ENCODE data around the gene CCL1.

The CCL1 gene, protein sequence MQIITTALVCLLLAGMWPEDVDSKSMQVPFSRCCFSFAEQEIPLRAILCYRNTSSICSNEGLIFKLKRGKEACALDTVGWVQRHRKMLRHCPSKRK

DNA sequence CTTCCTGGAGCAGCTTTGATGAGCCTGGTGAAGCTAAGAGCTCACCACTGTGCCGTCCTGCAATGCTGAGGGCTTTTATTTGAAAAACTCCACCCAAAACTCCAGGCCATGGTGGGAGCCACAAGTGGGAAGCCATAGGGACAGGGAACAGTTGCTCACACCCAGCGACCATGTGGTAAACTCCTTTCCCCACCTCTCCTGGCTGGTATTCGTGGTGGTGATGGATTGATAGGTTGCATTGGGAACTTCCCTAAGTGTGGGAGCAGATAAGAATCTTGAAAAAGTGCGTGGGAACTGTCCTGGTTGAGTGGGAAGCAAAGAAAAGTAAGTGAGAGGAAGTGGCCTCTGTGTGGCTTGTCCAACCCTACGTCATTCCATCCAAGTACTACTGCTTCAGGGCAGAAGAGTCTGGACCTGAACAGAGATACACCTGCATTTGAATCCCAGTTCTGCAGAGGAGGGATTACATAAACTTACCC lies at the start of gene CCL1:
Gene CCL1 (minus strand): TSS at position 51 of the 479 bp plus-strand sequence. CDS start 72 bp downstream, outside the sequence.
- no peak for DNase-seq (ENCODE audit: low read depth)

DNA sequence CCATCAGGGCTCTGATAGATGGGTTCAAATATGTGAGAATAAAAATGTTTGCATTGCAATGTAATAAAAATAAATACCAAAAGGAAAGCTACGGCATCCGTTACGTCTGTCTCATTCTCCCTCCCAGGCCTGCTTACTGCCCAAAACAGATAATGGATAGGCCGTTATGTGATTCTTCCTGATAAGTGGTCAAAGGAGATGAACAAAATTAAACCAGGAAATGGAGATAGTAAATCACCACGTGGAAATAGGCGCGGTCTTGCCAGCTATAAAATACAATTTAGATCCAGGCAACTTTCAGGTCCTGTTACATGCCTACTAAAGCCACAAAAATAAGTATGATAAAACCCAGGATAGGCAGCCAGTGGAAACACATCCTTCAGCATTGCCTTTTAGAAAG lies 49.5 kb upstream of the CCL1 start:
- no peak for DNase-seq (ENCODE audit: low read depth)

DNA sequence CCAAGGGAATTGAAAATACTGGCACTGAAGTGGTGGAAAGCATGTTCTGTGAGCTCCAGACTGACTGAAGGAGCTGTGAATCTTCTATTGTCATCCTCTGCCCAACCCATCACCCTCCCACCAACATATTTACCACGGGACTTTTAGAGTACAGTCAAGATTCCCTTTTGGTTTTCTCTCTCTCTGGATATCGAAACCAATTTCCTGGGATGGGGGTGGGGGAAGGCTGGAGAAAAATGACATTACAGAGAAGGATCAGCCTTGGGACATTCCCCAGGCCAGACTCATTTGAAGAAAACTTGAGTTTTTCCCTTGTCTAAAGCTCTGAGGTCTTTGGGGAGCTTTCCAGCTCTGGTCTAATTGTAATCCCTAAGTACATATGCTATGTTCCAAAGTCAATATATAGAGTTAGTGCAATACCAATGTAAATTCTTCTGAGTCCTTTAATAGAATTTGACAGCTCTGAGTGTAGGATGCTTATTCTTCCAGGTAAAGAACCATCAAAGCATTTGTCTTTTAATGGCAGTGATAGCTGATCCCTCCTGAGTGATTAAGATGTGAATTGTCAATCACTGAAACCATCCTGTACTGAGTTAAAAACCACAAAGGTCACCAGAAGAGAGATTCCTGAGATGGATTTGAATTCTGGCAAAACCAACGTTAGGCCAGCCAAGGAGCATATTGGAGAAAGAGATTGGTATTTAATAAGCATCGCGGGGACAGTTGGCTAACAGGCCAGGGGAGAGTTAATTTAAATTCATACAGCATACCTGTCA lies 48.8 kb upstream of the CCL1 start:
- DNase-seq (ENCODE audit: low read depth): no peak

DNA sequence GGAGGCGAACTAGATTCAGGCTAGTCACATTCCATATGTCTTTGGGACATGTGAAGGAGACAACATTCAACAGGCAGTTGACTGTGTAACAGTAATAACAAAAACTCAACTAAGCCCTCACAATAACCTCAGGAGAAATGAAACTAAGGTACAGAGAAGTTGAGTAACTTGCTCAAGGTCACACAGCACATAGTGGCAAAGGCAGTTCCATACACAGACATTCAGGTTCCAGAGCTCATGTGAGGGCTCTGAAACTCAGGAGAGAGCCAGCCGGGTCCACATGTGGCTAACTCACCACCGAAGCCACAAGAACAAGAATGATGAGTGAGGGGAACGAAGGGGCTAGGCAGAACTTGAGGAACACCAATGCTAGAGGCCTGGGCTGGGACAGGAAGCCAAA lies 46.3 kb upstream of the CCL1 start:
- no peak for DNase-seq (ENCODE audit: low read depth)

DNA sequence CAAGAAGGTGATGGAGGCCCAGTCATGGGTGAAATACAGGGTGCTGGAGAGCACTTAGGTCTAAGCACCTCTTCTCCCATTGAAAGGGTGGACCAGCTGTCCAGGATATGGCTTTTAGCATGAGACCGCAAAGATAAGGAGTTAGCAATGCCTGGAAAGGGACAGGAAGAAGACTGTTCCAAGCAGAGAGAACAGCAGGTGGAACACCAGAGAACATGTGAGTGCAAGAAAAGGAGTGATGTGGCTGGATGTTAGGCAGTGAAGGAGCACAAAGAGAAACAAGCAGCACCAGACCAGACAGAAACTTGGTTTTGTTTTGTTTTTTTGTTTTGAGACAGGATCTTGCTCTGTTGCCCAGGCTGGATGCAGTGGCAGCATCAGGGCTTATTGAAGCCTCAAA lies 45.4 kb upstream of the CCL1 start:
- DNase-seq (ENCODE audit: low read depth): no peak

DNA sequence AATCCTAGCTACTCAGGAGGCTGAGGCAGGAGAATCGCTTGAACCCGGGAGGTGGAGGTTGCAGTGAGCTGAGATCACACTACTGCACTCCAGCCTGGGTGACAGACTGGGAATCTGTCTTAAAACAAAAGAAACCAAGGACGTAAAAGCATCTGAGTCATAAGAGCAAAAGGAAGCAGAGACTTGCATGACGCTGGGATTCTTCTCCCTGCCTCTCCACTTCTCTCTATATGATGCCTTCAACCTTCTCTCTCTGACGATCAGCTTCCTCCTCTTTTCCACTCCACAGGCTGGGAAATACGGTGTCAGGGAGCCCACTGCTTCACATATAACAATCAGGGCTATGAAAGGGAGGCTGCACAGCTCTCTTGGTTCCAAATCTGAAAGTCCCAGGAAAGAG lies 43.2 kb upstream of the CCL1 start:
- no peak for DNase-seq (ENCODE audit: low read depth)

DNA sequence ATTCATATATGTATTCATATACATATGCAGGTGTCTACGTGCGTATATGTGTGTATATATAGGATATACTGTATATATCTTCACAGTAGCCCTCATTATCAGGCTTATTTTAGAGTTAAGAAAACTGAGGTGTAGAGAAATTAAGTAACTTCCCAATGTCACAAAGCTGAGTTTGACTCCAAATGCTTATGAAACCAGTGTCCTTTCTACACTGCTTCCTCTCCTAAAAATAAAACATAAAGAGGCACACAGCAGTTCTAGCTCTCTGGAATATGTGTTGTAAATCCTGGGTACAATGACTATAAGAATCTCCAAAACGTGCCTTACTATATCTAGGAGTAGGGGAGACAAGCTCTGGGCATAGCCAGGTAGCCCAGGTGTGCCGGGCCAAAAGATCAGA lies 40.0 kb upstream of the CCL1 start:
- no peak for DNase-seq (ENCODE audit: low read depth)

DNA sequence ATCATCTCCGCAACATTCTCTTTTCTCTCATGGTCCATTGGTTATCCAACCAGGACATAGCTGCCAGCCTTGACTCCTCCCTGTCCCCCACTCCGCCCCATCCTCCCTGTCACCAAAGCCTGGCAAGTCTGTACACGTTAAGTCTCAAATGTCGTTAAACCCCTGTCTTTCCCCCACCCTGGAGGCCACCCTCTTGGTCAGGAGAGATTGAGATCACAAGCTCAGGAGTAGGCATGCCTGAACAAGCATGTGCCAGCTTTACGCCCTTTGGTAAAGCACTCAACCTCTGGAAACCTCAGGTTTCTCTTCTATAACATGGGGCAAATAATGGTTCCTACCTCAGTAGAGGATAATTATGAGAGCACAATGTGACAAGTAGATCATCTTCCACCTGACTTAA lies 38.1 kb upstream of the CCL1 start:
- no peak for DNase-seq (ENCODE audit: low read depth)

DNA sequence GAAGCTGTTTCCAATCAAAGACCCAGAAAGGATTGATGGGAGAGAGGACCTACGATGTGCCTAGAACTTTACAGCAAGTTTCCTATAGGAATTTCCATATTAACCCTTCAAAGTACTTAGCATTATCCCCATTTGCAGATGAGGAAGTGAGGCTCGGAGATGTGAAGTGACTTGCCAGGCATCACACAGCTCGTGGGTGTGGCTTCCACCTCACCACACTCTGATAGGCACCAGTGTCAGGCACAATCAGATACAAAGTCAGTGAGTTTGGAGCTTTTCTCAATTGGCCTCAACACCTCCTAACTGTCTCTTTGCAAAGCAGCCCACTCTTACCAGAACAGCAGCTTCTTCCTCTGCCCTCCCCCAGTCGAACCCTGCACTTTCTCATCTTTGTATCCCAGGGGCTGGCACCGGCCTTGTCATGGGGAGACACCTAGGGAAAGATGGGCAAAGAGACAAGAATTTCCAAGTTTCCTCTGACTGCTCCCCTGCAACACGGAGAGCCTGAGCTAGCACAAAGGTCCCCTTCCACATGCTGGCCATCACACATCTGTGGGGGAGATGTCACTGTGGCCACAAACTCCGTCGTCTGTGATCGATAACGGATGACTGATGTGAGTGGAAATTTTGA lies 37.4 kb upstream of the CCL1 start:
- no peak for DNase-seq (ENCODE audit: low read depth)

DNA sequence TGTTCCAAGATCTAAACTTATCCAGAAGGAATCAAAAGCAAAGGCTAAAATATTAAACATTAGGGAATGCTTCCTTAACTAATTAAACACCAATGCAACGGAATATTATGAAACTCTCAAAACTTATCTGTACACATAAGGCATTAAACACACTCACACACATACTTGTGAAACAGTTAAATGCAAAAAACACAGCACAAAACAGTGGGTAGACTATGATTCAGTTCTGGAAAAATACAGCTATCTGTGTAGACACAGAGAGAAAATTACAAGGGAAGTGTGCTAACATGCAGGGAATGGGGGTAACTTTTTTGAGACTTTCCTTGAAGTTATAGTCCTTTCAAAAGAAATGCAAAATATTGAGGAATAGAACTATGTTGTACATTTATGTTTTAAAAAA lies 36.7 kb upstream of the CCL1 start:
- no peak for DNase-seq (ENCODE audit: low read depth)

DNA sequence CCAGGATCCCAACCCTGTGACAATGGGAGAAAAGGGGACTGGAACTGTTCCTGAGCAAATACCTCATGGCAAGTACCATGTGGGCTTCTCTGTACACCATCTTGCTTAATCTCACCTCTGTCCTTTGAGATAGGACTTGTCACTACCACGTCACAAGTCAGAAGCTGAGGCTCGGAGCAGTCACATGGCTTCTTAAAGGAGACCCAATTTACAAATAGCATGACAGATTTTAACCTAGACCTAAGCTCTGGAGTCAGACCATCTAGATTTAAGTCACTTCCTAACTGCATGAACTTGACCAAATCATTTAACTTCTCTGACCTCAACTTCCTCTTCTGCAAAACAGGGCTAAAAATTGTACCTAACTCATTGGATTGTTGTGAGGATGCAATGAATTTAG lies 36.0 kb upstream of the CCL1 start:
- DNase-seq (ENCODE audit: low read depth): no peak

DNA sequence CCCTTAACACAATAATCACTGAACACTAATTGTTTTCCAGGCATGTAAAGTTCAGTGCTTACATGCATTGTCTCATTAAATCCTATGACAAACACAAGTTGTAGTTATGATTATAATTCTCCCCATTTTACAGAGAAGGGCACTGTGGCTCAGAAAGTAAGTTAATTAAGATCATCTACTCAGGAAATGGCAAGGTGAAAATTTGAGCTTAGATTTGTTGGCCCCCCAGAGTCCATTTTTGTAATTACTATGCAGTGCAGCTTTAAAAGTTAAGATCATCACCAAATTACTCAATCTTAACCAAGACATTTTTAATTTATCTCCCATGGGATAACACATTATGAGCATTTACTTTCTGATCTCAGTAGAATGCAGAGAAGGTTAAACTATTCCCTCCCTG lies 34.2 kb upstream of the CCL1 start:
- no peak for DNase-seq (ENCODE audit: low read depth)

DNA sequence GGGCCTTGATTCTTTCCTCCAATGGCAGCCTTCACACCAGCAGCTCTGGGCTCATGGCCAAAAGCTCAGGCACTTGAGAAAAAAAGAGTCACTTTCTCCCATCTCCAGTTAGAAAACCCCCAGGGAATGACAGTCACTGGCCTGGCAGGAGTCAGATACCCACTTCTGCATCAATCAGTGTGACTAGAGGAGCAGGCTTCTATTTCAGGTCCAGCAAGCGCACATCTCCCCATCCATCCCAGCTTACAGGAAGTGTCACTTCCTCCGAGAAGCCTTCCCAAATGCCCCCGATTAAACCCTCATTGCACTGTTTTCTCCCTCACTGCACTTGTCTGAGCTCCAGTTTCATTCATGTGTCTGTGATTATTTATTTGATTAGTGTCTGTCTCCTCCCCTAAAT lies 30.4 kb upstream of the CCL1 start:
- DNase-seq (ENCODE audit: low read depth): no peak

DNA sequence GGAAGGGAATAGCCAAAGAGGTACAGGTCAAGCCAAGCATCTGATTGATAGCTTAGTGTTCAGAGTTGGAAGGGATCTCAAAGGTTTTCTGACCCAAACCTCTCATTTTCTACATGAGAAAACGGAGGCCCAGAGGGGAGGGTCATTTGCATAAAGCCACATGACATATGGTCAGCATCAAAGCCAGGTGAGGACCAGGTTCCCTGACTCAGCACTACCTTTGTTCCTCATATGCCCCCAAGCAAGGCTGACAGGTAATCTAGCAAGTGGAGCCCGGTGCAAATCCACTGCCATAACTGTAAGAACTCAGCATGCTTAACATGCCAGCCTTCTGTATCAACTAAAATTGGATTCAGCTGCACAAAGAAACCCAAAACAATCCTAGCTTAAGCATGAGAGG lies 28.2 kb upstream of the CCL1 start:
- no peak for DNase-seq (ENCODE audit: low read depth)

DNA sequence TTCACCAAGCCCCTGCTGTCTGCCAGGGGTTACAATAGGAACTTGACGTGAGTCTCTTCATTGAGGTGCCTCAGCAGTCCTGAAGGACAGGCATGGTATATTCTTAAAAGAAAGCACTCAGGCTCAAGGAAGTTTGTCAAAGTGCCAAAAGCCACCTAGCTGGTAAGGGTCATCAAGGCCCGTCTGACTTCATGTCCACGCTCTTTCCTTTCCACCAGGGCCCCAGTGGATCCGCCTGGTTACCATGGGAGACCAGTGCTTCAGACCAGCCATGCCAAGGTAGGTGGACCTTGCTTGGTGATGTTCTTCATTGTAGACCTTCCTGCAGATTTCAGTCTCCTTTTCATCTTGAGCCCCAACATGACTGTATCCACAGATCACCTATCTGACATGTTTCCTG lies 27.6 kb upstream of the CCL1 start:
- no peak for DNase-seq (ENCODE audit: low read depth)

DNA sequence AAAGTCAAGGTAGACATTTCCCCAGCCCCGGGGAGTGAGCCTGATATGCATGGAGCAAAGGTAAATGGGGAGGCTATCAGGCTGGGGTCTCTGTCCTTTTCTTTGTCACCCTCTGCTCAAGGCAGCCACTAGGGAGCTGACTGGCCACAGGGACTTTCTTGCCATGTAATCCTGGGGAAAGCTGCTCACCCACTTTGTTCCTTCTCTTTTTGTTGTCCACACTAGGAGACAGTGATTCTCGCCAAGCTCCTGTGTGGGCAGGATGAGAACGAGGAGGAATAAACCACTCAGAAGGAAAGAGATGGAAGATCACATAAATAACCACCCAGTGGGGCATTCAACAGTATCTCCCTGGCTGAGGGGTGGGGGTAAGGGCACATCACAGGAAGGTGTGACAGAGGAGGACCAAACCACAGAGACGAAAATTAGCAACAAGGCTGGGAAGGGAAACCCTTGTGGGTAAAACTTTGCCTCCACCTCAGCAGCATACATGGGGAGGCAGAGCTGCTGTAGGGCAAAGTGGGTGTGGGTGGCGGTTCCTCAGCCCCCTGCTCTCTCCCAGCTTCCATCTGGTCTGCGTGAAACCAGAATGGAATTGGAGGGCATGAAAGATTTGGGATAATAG lies 26.2 kb upstream of the CCL1 start:
- DNase-seq (ENCODE audit: low read depth): no peak

DNA sequence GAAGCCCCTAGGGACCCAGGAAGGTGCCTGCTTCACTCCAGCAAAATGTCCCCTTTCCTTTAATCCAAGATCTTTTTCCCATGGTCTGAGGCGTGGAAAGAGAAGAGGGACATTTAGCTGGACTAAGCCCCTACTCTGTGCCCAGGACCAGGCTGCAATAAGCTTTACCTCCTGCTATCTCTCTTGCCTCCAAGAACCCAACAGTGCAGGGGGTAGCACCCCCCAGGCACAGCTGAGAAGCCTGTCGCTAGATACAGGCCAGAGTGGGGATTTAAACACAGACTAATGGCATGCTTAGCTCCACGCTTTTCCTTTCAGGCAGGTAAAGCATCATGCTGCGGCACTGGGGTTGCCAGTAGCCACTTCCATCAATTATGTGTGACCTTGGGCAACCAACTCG lies 24.5 kb upstream of the CCL1 start:
- DNase-seq (ENCODE audit: low read depth): no peak

DNA sequence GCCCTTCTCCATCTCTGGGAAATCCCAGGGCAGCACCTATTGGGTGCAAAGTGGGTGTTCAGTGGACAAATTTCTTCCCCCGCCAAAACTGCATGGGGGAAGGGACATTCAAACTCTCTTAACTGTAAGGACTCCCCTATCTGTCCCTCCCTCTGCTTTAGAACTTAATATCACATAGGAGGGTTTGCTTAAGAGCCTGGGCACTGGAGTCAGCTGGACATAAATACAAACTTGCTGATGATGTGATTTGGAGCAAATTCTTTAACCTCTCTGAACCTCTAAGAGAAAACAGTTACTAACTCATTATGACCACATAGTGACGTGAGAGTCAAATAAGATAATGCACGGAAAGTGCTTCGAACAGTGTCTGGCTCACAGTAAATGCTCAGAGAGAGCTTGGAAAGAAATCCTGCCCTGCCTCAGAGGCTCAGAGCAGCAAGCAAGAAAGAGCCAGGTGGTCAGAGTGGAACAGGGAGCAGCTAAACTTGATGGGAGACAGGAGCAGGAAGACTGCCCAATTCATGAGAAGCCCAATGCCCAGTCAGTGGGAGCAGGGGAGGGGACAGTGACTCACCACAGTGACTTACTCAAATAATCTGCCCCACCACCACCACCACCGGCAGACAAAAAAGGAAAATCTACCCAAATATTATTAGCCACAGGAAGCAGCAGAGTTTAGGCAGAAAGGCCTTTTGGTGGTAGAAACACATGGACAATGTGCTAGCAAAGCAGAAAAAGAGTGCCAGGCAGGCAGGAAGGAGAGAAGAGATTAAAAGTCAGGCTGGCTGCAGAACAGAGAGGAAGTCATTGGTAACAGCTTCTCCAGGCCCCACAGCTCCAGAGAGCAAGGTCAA lies 23.9 kb upstream of the CCL1 start:
- DNase-seq (ENCODE audit: low read depth): no peak

DNA sequence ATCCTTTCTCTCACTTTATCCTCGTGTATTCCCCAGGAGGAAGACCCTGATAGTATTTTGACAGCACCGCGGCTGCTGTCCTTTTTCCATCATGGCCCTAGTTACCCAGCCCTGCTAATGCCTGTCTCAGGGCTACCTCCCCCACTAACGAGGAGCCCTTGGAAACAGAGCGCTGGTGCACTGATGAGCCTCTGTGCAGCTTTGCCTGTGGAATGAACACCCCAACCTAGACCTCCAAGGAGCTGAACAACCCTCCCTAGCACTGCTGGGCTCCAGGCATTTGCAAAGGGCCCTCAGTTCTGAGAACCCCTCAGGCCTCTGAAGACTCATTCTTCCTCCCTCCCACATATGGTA lies 23.3 kb upstream of the CCL1 start:
- DNase-seq (ENCODE audit: low read depth): no peak

DNA sequence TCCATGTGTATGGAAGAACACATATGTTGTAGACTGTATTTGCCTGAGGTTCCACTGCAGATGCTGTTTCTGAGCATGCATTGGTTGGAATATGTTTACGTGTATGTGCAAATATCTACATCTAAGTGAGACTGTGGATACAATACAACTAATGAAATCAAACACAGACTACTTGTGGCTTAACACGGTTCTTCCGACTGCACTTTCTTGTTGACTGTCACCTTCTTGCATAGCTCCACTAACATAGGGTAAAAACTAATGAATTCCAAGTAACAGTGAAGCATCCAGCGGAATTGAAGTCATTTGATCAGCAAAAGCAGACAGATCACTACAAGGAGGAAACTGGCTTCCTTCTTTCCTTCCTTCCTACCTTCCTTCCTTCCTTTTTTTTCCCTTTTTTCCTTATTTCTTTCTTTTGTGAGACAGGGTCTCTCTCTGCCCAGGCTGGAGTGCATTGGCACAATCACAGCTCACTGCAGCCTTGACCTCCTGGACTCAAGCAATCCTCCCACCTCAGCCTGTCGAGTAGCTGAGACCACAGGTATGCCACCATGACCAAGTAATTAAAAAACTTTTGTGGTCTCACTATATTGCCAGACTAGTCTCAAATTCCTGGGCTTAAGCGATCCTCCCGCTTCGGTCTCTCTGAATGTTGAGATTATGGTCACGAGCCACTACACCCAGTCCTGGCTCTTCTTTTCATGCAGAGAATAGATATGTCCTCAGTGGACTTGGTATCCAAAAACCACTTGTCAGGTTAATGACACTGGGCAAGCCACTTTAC lies 22.0 kb upstream of the CCL1 start:
- no peak for DNase-seq (ENCODE audit: low read depth)

DNA sequence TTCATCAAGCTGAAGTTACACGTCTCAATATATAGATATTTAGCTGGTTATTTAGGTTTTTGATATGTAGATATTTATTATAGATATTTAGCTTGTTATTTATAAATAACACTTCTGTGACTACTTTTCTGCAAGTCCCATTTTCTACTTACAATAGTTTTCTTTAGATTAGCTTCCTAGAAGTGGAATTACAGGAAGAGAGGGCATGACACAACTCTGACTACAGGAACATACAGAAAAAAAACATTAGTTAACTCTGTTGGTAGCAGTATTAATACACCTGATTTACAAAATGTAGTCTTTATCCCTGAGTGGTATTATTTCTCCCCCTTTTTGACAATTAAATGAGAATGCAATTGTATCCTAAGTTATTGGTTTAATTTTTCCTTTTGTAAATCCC lies 21.2 kb upstream of the CCL1 start:
- DNase-seq (ENCODE audit: low read depth): no peak

DNA sequence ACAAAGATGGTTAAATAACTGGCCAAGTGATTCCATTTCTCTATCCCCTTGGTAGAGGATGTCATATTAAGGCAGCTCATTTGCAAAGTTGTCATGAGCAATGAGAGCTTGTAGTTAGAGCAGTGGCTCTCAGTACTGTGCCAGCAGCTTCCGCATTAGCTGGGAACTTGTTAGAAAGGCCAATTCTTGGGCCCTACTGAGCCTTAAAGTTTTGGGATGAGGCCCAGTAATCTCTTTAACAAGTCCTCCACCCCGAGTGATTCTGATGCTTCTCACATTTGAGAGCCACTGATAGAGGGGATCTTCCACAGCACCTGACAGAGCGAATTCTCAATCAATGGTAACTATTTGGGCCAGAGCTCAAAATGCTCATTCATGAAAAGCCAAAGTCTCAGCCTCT lies 20.2 kb upstream of the CCL1 start:
- no peak for DNase-seq (ENCODE audit: low read depth)

Measured in T-helper 22 cell (primary cell).